8988T (cell line): Measurements from ENCODE around the gene ARHGEF4.

Source experiments
- DNase-seq: peaks from one replicate; pipeline ENCODE4 v3.0.0; 2011

ARHGEF4 gene

GRCh38 chr2:130851624-130852382 is 15.1 kb downstream of the ARHGEF4 start:
- DNase-seq = no peak

- no peak for DNase-seq
Measured at GRCh38 chr2:130852521-130853115, 15.9 kb downstream of the ARHGEF4 start.

GRCh38 chr2:130853391-130853790 is 16.7 kb downstream of the ARHGEF4 start:
- DNase-seq = no peak

GRCh38 chr2:130854301-130854700 is 17.6 kb downstream of the ARHGEF4 start:
- no peak for DNase-seq

GRCh38 chr2:130864830-130865800 is 28.4 kb downstream of the ARHGEF4 start:
- DNase-seq = no peak

- DNase-seq = no peak
Measured at GRCh38 chr2:130869441-130870160, 32.9 kb downstream of the ARHGEF4 start.

GRCh38 chr2:130870161-130870485 is 33.4 kb downstream of the ARHGEF4 start:
- no peak for DNase-seq

GRCh38 chr2:130870779-130871178 is 34.1 kb downstream of the ARHGEF4 start:
- DNase-seq = no peak

GRCh38 chr2:130871843-130872740 is 35.4 kb downstream of the ARHGEF4 start:
- no peak for DNase-seq

- DNase-seq = no peak
Measured at GRCh38 chr2:130872741-130873125, 36.0 kb downstream of the ARHGEF4 start.

- DNase-seq = peak; percentile 62
Measured at GRCh38 chr2:130873700-130874346, 37.1 kb downstream of the ARHGEF4 start.

GRCh38 chr2:130874512-130874911 is 37.8 kb downstream of the ARHGEF4 start:
- DNase-seq = no peak

GRCh38 chr2:130875935-130876334 is 39.2 kb downstream of the ARHGEF4 start:
- no peak for DNase-seq

- DNase-seq = no peak
Measured at GRCh38 chr2:130877258-130877657, 40.5 kb downstream of the ARHGEF4 start.

GRCh38 chr2:130878316-130878715 is 41.6 kb downstream of the ARHGEF4 start:
- DNase-seq = no peak

GRCh38 chr2:130878933-130879332 is 42.2 kb downstream of the ARHGEF4 start:
- no peak for DNase-seq

GRCh38 chr2:130882111-130882690 is 45.5 kb downstream of the ARHGEF4 start:
- no peak for DNase-seq

GRCh38 chr2:130882991-130883390 is 46.3 kb downstream of the ARHGEF4 start:
- no peak for DNase-seq

- no peak for DNase-seq
Measured at GRCh38 chr2:130883496-130883895, 46.8 kb downstream of the ARHGEF4 start.

- no peak for DNase-seq
Measured at GRCh38 chr2:130884013-130884412, 47.3 kb downstream of the ARHGEF4 start.

- no peak for DNase-seq
Measured at GRCh38 chr2:130884503-130884902, 47.8 kb downstream of the ARHGEF4 start.
